ENCODE measurements around the gene RNF2. TPM values are rescaled to one million over a fixed set of nuclear protein-coding genes. Genes with fewer than 3 reads are reported as not detected.
"Not testable (repeated sequence)": the region's sequence is repeated elsewhere in the genome, so short reads cannot be mapped to it uniquely, and the experiment has no call there.

The RNF2 gene
- total RNA-seq (ENCODE audit: insufficient read depth, low replicate concordance), result 34.4 TPM

DNA sequence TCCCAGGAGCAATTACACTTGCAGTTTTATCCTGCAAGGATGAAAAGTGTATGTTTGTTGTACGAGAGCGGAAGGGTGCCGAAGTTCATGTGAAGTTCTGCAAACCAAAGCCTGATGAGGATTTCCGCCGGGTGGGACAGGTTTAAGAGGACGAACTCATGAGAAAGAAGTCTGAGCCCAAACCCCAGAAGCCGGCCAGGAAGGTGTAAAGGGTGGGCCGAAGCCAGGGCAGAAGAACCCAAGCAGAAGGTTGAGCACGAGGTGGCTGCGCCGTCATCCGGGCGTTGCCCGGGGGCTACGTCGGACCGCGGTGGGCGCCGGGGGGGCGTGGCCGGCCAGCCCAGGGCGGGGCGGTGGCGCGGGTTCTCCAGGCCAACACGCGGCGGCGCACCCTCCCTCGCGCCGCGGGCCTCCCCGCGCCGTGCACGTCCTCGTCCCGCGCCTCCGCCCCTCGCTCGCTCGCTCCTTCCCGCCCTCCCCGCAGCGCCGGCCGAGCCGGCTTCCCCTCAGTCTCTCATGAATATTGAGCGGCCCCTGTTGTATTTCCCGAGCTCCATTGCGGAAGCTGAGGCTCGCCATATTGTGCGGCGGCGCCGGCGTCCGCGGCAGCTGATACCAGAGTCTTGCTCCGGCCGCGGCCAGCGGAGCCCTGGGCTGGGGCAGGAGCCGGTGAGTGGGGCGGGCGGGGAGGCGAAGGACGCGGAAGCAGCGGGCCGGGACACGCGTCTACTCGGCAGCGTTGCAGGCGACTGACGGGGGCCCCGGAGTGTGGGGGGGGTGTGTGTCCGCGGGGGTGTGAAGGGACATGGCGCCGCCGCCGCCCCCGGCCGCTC, at the start of gene RNF2:
Gene RNF2, plus strand, starts transcription at position 578 of the 833 bp plus-strand sequence. CDS start 41,996 bp downstream, outside the sequence.
- peak; percentile 91 for DNase-seq (ENCODE audit: low spot score)

DNA sequence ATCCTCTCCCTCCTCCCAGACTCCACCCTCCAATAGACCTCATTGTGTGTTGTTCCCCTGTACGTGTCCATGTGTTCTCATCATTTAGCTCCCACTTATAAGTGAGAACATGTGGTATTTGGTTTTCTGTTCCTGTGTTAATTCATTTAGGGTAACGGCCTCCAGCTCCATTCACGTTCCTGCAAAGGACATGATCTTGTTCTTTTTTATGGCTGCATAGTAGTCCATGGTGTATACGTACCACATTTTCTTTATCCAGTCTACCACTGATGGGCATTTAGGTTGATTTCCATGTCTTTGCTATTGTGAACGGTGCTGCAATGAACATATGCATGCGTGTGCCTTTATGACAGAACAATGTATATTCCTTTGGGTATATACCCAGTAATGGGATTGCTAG, 45.4 kb upstream of the RNF2 start:
- not testable (repeated sequence) for DNase-seq (ENCODE audit: low spot score)

DNA sequence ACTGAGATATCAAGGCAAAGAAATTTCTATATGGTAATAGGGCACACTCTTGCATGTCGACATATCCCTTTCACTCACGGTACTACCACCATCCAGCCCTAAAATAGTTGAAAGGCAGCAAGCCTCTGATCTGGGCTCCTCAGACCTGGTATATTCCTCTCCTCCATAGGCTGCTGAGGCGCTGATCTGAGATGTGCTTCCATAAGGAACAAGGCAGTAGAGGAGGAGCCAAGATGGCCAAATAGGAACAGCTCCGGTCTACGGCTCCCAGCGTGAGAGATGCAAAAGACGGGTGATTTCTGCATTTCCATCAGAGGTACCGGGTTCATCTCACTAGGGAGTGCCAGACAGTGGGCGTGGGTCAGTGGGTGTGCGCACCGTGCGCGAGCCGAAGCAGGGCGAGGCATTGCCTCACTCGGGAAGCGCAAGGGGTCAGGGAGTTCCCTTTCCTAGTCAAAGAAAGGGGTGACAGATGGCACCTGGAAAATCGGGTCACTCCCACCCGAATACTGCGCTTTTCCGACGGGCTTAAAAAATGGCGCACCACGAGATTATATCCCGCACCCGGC, 44.0 kb upstream of the RNF2 start:
- not testable (repeated sequence) for DNase-seq (ENCODE audit: low spot score)

DNA sequence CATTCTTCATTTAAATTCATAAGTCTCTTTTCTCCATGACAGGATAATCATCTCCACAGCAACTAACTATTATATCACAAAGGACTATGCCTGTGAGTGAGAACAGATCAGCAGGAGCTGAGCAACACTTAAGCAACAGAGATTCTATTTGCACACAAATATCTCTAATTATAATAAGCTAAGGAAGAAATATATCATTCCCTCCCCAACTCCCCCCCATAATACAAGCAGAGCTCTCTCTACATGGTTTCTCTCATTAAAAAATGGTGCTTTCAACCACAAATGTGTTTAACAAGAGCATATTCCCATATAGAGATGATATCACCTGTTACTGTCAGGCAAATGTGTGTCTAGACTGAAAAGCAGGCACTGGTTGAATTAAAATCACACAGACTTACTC, 36.5 kb upstream of the RNF2 start:
- no peak for DNase-seq (ENCODE audit: low spot score)

DNA sequence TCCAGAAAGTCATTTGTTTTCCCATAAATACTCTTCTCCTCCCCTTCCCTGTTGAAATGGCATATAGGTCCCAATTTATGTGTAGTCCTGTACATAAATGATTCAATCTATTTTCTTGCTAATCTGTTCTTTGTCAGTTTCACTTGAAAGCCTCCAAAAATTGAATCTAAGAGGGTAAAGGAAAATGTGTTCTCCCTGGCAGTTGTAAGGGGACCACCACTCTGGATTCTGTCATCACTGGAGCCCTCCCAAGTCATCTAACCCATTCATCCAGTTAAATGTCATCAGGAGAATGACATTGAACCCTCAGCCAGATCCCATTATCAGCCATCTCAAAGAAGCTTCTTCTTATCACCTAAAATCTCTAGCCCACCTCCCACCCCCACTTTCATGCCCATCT, 35.0 kb upstream of the RNF2 start:
- no peak for DNase-seq (ENCODE audit: low spot score)

DNA sequence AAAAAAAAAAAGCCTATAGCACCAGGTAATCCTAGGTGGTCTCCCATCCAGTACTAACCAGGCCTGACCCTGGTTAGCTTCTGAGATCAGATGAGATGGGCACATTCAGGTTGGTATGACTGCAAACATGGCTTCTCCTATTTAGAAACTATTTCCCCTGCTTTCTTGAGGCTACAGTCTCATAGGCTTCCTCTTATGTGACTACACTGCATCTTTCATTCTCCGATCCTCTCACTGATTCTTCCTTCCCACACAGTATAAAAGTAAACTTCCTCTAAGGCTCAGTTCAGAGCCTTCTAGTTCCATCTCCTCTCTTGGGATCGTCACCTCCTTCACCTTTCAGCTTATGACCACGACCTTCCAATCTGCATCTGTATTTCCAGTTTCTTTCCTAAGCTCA, 30.4 kb upstream of the RNF2 start:
- no peak for DNase-seq (ENCODE audit: low spot score)

DNA sequence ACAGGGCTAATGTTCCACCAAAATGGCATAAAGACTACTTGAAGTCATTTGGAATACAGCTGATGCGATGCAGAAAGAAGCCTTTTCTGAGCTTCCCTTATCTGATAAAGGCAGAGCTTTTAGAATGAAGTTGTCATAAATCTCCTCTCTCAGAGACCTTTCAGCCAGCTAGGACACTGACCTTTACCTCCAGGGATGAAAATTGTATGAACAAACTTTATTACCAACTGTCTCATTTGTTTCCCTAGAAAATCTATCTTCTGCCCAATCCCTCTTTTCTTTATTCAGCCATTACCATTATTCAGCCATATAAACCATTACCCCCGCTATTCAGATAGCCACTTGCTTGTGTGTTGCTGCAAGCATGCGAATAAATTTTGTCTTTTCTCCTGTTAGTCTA, 29.7 kb upstream of the RNF2 start:
- DNase-seq (ENCODE audit: low spot score), result peak; percentile 9

DNA sequence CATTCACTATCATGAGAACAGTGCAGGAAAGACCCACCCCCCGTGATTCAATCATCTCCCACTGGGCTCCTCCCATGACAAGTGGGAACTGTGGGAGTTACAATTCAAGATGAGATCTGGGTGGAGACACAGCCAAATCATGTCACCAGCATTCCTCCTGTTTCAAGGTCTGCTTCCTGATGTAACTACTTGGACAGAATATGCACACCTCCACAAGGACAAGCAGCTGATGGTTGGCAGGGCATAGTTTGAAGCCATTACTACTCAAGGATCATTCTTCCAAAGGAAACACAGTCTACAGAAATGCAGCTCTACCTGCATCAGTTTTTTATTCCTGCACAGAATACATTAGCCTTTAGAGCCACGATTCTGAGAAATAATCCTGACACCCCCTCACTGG, 28.5 kb upstream of the RNF2 start:
- DNase-seq (ENCODE audit: low spot score), result no peak

DNA sequence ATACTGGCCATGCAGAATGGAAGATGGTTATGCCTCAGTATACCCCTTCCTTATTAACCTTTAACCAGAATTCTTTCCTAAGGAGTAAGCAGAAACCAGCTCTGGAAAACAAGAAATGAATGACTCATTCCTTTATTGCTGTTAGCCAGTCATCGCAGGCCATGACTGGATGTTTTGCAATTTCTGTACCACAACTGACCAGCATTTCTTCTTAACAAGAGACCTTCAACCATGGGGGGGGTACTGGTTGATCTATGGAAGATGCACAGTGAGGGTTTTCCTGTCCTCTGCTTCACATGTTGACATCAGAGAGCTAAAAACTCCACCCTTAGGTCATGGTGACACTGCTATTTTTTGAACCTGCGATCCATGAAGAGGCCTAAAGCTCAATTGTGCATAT, 28.0 kb upstream of the RNF2 start:
- peak; percentile 5 for DNase-seq (ENCODE audit: low spot score)

DNA sequence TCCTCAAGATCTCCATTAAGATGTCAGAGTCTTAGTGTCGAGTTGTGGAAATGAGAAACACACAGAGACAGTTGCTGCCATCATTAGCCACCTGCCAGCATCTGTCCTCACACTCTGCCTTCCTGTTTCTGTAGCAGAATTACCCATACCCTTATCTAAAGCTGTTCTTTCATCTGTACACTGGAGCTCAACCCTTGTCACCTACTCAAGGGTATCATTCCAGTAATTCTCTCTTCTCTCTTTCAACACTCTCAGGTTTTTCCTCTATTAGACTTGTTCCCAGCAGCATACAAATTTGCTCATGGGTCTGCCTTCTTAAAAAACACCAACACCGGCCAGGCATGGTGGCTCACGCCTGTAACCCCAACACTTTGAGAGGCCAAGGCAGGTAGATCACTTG, 27.4 kb upstream of the RNF2 start:
- no peak for DNase-seq (ENCODE audit: low spot score)

DNA sequence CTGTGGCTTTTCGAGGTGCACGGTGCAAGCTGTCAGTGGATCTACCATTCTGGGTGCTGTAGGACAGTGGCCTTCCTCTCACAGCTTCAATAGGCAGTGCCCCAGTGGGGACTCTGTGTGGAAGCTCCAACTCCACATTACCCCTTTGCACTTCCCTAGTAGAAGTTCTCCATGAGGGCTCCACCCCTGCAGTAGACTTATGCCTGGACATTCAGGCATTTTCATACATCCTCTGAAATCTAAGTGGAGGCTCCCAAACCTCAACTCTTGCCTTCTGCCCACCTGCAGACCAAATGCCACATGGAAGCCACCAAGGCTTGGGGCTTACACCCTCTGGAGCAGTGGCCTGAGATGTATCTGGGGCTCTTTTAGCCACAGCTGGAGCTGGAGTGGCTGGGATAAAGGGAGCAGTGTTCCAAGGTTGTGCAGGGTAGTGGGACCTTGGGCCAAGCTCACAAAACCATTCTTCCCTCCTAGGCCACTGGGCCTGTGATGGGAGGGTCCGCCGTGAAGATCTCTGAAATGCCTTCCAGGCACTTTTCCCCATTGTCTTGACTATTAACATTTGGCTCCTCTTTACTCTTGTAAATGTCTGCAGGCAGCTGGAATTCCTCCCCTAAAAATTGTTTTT, 18.0 kb upstream of the RNF2 start:
- DNase-seq (ENCODE audit: low spot score), result no peak

DNA sequence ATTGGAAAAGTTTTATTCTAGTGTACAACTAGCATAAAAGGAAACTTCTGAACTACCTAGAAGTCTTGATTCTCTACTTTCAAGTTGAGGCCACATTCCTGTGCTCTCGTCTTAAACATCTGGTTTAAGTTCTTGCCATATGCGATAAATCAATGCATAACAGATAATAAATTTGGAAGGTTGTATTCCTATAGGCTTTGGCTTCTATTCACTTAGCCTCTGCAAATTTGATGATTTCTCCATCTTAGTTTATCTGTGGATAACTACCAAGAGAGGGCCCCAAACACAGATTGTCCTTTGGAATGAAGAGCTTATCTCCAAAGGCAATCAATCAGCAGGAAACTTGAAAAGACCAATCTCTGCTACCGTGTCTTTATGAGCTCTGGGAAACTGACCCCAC, 11.7 kb upstream of the RNF2 start:
- peak; percentile 45 for DNase-seq (ENCODE audit: low spot score)

DNA sequence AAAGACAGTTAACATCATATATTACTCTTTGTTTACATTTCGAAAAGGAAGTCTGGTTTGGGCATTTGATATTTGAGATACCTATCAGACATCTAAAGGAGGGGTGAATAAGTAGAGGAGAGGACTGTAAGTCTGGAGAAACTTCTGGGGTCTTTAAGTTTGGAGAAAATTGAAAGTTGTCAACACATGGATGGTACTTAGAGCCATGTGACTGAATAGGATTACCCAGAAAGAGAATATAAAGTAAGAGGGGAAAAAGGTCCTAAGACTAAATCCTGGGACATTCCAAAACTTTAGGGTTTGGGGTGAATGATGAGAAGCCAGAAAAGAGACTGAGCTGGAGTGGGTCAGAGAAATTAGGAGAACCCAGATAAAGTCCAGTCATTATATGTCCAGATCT, 10.1 kb upstream of the RNF2 start:
- DNase-seq (ENCODE audit: low spot score), result no peak

DNA sequence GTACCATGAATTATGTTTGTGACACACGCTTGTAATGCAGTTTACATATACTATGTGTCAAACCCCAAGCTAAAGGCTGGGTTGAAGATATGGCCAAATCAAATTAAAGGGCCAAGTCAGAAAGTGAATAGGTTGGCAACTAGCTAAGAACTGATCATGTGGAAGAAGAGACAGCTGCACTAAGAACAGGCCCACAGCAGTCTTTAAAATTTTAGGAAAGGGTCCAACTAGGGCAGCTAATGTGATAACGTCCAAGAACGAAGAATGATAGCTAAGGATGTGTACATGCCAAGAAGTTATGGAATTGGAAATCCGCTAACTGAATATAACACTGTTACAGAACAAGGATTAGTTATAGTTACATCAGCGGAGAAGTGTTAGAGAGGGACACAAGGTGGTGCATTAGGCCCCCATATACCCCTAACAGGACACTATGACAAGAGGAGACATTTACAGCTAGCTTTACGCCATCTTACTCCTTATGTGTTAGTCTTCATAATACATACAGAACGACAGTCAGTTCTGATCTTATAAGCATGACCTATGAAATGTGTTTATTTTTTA, 6.5 kb upstream of the RNF2 start:
- DNase-seq (ENCODE audit: low spot score), result no peak

DNA sequence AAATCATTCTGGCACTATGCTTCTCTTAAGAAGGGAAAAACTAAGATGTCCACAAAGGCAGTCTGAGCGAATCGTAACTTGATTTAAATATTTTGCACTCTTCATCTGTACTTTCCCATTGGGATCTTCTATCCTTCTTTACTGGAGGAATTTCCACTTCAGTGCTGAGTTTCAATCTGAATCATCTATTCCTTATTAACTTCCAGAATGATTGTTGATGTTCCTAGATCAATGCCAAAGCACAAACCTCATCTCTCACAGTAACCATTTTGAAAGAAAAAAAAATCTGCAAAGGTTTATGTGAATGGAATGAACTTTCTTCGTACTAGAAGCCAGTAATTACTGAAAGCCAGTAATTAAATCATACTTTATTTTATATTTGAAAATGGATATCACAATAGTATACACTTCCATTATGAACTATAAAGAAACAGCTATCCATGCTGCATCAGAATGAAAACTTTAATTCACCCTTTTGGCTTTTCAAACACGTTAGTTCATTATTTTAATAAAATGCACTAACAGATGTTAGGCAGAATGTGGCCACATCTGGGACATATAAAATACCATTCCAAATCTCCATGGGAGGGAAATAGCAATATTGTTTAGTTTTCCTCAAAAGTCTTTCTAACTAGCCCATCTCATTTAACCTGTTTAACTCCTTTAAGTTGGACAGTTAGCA, 5.5 kb upstream of the RNF2 start:
- no peak for DNase-seq (ENCODE audit: low spot score)

DNA sequence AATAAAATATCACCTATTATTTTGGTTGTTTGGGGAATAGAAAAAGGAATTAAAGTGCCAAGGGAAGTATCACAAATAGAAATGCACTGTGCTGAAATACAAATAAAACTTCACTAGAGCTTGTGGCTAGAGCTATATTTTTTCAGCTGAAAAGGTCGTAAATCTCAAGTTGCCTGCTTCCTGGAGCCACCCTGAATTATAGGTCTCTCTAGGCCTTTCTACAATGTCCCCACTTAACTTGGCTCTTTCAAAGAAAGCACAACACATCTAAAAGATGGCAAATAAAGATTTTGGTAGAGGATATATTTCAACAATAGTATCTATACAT, 5.0 kb upstream of the RNF2 start:
- peak; percentile 6 for DNase-seq (ENCODE audit: low spot score)

DNA sequence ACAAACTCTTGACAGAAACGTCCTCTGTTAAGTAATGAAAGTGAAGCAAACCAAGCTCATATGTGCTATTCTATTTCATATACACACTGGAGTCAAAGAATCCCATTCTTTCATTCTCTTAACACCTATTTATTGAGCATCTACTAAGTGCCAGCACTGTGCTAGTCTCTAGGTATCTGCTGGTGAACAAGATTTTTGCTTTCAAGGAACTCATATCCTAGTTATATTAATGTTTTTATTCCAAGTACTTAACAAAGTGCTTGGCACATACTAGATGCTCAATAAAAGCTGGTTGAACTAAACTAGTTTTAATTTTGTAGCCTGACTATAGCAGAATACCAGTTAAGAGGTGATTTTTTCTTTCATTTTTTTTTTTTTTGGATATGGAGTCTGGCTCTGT, 3.6 kb upstream of the RNF2 start:
- no peak for DNase-seq (ENCODE audit: low spot score)

DNA sequence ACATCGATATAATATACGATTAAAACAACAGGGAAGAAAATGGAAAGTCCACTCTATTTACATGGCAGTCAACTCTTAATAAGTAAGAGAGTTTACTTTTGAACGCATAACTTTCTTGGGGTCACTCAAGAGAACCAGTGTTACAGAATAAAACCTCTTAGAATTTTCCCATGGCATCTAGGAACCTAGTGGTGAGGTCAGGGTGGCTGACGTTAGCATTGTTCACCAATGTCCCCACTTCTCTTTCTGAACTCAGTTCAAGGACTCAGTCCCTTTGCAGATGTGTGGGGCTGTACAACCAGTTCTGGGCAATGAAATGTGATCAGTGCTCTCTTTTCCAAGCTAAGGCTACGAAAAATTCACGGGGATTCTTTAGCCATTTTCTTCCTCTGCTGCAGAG, 2.6 kb upstream of the RNF2 start:
- no peak for DNase-seq (ENCODE audit: low spot score)

DNA sequence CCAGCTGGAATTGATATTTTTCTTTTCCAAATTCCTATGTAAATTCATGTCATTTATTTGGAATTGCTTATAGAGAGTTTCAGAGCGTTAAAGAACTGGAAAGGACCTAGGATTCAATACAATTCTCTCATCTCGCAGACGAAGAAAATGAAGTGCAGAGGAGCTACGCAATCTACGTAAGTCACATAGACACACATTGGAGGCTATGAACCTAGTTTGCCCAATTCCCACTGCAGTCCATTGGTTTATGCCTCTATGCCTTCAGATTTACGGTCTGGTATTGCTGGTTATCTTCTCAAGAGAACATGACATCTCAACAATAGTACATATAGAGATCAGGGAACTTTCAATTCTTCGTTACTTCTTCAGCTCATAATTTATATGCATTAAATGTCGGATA, 971 bp upstream of the RNF2 start:
- DNase-seq (ENCODE audit: low spot score), result peak; percentile 5

DNA sequence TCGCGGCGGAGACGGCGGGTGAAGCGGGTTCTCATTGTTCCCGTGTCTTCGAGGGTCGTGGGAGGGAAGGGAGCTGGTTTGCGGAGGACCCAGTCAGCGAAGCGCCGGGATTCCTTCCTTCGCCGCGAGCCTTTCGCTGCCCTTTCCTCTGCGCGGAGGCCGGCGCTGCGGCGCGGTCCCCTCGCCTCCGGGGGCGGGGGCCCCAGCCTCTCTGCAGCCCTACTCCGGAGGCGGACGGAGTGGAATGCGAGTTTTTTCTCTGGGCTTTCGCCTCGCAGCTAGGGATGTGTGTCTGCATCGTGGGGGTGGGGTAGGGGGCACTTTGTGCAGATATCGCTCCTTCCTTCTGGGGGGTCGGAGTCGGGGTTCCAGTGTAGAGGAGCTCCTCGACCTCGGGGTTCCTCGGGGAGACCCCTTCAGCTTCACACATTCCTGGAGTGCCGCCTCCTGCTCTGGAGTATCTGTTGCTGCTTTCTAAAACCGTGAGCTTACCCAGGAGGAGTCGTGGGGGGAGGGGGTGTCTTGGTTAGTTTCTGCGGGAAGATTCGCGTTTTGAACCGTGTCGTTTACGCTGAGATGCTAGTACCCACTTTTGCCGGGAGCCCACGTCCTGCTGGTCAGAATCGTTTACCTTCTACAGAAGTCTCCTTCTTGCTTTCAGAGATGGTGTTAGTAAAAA, 595 bp downstream of the RNF2 start:
- DNase-seq (ENCODE audit: low spot score), result peak; percentile 59

DNA sequence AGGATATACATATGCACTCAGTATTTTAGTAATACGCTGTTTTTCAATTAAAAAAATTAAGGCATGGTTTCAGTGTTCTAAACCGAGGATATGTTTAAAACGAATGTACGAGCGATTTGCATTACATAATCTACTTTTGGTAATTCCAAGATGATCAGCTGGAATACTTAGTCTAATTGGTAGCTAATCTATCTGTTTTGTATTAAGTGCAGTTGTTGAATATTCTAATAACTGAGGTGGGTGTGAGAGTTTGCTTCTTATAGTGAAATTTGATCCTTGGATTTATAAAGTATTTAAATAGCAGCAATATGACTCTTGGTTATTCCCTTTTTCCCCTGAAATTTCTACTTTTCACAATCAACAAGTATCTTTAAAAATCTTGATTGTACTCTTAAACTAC, 1.3 kb downstream of the RNF2 start:
- peak; percentile 11 for DNase-seq (ENCODE audit: low spot score)

DNA sequence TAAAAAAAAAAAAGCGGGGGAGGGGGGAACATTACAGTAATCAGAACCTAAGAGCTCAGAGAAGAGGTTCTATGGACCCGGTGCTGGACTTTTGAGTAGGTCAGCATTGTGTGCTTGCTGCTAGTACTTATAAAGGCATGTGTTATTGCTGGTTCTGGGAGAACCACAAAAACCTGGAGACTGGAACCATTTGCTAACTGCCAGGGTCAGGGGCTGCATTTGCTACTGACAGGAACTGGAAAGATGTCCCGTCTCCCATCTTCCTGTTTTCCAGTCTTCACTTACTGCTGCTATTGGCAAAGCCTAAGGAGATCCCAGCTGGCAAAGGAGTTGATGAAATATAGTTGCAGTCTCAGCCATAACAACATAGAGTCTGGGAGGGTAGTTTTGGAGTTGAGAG, 4.3 kb downstream of the RNF2 start:
- DNase-seq (ENCODE audit: low spot score), result no peak

Measured in umbilical cord (tissue), 2 donors.